Measurements from ENCODE around the gene TMEM184A.

- TF ChIP-seq YY1 (IDR thresholded peaks at IDR 0.05; ENCODE audit: low read depth) (no peak), CREB1 (IDR thresholded peaks at IDR 0.05; ENCODE audit: low read depth) (no peak), CEBPB (IDR thresholded peaks at IDR 0.05) (no peak), FOXM1 (IDR thresholded peaks at IDR 0.05; ENCODE audit: borderline replicate concordance, low read depth) (no peak), TEAD4 (IDR thresholded peaks at IDR 0.05) (no peak)
These were observed 43.0 kb downstream of the TMEM184A start for GRCh38 chr7:1512781-1513656.

Data from Ishikawa (cell line).